Lower leg skin (tissue), 4 donors: ENCODE results near the gene ABTB2. TPM values are rescaled to one million over a fixed set of nuclear protein-coding genes. Genes with fewer than 3 reads are reported as not detected.

ENCODE experiments used
- DNase-seq, 2 donors: peaks; one replicate each; pipeline ENCODE4 v3.0.0-alpha.2; 2019; ENCODE audit warnings: low spot score in 2 of 2
- H3K4me3 ChIP-seq: fragments of 200-600 bp; sonication (generic); 2 replicates; pipeline ENCODE4 v1.5.1; 2017; ENCODE audit warnings: mild to moderate bottlenecking, low read depth; ENCODE audit not compliant: poor library complexity, severe bottlenecking
- CTCF ChIP-seq, 3 donors: fragments of 450-650 bp; IDR thresholded peaks; one replicate each; pipeline ENCODE4 v1.5.1; 2016; ENCODE audit warnings: antibody characterized with exemption in 3 of 3, mild to moderate bottlenecking in 3 of 3, moderate library complexity in 2 of 3
- POLR2A ChIP-seq, 2 donors: fragments of 450-650 bp; IDR thresholded peaks; one replicate each; pipeline ENCODE4 v1.6.1; 2016 to 2017; ENCODE audit warnings: antibody characterized with exemption in 2 of 2, mild to moderate bottlenecking in 1 of 2, moderate library complexity in 1 of 2
- WGBS, 2 donors: methylation state at CpG; one replicate each; pipeline ENCODE4 v1.1.5; 2018; 5-methylcytosine and 5-hydroxymethylcytosine counted together
- intact Hi-C: fragments of 100-400 bp; cut with DNase I; formaldehyde crosslinking; loops from one replicate; pipeline ENCODE4 v1.15.0; 2023; ENCODE audit warnings: low total_unique reads
- total RNA-seq, 4 donors: library from RNA; depleted of rRNA; stranded (reverse); fragments of >200 nt; gene quantifications; one replicate each; pipeline ENCODE4 v1.1.0, GENCODE V29; 2016

ABTB2 gene
- total RNA-seq, 4 donors from 2014 or later: 6.1 to 24.2 (median 11.1) TPM

- no peak for TF ChIP-seq POLR2A (IDR thresholded peaks at IDR 0.05)
- TF ChIP-seq CTCF (IDR thresholded peaks at IDR 0.05): no peak
- no peak overlapping the region for H3K4me3 ChIP-seq
- WGBS, 2 donors: 79 to 86% methylated on average over 3 of the region's 3 CpGs
- DNase-seq: no peak
- intact Hi-C loops: no loop called here
These were observed 56.9 kb downstream of the ABTB2 start for GRCh38 chr11:34300926-34301295.

GRCh38 chr11:34300026-34300925, 57.5 kb downstream of the ABTB2 start:
- no peak for DNase-seq
- intact Hi-C loops: no loop called here
- WGBS, 2 donors: 83 to 84% methylated on average over 11 of the region's 11 CpGs
- H3K4me3 ChIP-seq: no peak overlapping the region
- TF ChIP-seq CTCF (IDR thresholded peaks at IDR 0.05) (no peak), POLR2A (IDR thresholded peaks at IDR 0.05) (no peak)

- TF ChIP-seq POLR2A (IDR thresholded peaks at IDR 0.05) (no peak), CTCF (IDR thresholded peaks at IDR 0.05) (no peak)
- WGBS, 2 donors: 75 to 76% methylated on average over 11 of the region's 11 CpGs
- H3K4me3 ChIP-seq: no peak overlapping the region
- DNase-seq: no peak
- intact Hi-C loops: loop anchor here (10.0 kb wide), 1 partner anchor 305 kb away; no protein-coding TSS in a partner anchor
These were observed 58.4 kb downstream of the ABTB2 start for GRCh38 chr11:34299284-34299972.

GRCh38 chr11:34298871-34299270, 58.9 kb downstream of the ABTB2 start:
- intact Hi-C loops: loop anchor here (10.0 kb wide), 1 partner anchor 304 kb away; no protein-coding TSS in a partner anchor
- H3K4me3 ChIP-seq: no peak overlapping the region
- TF ChIP-seq CTCF (IDR thresholded peaks at IDR 0.05) (no peak), POLR2A (IDR thresholded peaks at IDR 0.05) (no peak)
- WGBS, 2 donors: 73 to 75% methylated on average over 2 of the region's 2 CpGs
- DNase-seq: no peak

- DNase-seq: no peak
- 83 to 92% methylated on average over 1 of the region's 1 CpG for WGBS, 2 donors
- intact Hi-C loops: loop anchor here (10.0 kb wide), 1 partner anchor 302 kb away; no protein-coding TSS in a partner anchor
- H3K4me3 ChIP-seq: no peak overlapping the region
- TF ChIP-seq POLR2A (IDR thresholded peaks at IDR 0.05) (no peak), CTCF (IDR thresholded peaks at IDR 0.05) (no peak)
These were observed 61.4 kb downstream of the ABTB2 start for GRCh38 chr11:34296412-34296811.
